C4-2B (cell line): ENCODE results near the gene CASZ1.

ENCODE experiments used
- H3K27ac ChIP-seq: fragments of 450-650 bp; 2 replicates; pipeline ENCODE4 v1.5.1; 2017
- ZFX ChIP-seq: fragments of 450-650 bp; IDR thresholded peaks from 2 replicates; pipeline ENCODE4 v1.6.1; 2017
- TF ChIP-seq, protein P1 (sequence below): fragments of 450-650 bp; conservative IDR thresholded peaks from 2 replicates; pipeline ENCODE4 v1.5.1; 2017; ENCODE audit warnings: mild to moderate bottlenecking

CASZ1 gene

GRCh38 chr1:10722803-10723202, 73.6 kb downstream of the CASZ1 start:
- TF ChIP-seq ZFX = no peak
- TF ChIP-seq, protein P1, sequence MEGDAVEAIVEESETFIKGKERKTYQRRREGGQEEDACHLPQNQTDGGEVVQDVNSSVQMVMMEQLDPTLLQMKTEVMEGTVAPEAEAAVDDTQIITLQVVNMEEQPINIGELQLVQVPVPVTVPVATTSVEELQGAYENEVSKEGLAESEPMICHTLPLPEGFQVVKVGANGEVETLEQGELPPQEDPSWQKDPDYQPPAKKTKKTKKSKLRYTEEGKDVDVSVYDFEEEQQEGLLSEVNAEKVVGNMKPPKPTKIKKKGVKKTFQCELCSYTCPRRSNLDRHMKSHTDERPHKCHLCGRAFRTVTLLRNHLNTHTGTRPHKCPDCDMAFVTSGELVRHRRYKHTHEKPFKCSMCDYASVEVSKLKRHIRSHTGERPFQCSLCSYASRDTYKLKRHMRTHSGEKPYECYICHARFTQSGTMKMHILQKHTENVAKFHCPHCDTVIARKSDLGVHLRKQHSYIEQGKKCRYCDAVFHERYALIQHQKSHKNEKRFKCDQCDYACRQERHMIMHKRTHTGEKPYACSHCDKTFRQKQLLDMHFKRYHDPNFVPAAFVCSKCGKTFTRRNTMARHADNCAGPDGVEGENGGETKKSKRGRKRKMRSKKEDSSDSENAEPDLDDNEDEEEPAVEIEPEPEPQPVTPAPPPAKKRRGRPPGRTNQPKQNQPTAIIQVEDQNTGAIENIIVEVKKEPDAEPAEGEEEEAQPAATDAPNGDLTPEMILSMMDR = no peak
- peak overlapping the region; percentile 92 for H3K27ac ChIP-seq

DNA sequence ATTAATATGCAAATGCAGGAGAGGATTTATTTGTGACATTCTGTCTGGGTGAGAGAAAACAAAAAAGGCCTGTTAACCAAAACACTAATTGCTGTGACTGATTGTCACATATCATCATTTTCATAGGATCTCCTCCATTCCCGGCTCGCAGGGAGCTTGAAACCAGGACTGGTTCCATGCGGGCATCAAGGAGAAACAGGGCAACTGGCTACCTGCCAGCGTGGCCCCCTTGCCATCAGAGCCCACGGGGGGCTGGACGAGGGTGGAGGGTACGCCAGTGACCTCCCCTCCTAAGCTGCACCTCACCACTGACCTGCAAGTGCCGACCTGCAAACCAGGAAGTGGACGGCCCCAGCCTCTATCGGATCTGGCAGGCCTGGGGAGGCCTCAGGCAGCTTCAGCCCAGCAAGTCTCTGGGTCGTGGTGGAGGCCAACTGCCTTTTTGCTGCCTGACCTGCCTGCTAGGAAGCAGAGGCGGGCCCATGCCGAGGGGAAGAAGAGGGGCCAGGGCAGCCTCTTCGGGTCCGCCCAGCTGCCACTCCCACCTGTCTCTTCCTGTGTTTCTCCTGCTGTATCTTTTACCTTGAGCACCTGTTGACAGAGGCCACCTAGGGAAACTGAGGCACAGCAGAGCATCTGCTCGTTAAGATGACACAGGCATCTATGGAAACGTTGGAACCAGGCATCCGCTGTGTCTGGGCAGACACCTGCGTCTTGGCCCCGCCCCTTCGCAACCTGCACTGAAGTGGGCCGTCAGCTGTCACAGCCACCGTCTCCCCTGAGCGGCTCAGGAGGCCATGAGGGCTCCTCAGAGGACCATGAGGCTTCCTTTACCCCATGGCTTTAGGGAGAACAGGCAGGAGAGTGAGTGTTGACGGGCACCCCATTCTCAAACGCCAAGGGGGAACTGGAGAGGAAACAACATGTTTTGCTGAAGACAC, 74.8 kb downstream of the CASZ1 start:
- H3K27ac ChIP-seq = peak overlapping the region; percentile 92; the same call in 1 of the 2 replicates
- TF ChIP-seq, protein P1 = no peak
- TF ChIP-seq ZFX = no peak

DNA sequence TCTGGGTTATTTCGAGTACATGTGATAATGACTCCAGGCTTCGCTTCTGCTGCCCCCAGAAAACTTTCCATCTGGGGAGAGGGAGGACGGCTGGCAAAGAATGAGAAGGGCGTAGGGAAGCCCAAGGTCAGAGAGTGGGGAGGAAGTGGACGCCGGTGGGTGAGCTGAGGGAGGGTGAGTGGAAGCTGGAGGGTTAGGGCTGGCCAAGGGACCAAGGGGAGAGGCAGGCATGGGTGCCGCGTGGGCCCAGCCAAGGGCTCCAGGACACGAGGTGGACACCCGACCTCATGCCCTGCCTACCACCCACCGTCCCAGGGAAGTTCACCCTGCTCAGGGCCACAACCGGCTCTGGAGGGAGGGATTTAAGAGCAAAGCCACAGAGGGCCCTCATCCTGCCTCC, 75.8 kb downstream of the CASZ1 start:
- TF ChIP-seq, protein P1 = no peak
- no peak for TF ChIP-seq ZFX
- H3K27ac ChIP-seq = no peak overlapping the region

DNA sequence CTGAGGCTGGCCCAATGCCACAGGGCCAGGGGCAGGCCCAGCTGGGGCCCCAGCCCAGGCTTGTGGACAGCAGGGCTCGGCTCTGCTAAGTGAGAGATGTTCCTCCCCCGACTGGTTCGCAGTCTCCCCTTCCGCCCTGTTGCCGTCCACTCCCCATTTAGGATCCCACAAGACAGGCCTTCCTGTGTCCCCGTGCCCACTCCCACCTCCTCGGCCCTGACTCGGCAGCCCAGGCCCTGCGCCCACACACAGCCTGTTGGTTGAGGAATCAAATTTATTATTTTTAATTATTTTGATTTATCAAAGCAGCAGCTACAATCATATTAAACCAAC, 78.4 kb downstream of the CASZ1 start:
- H3K27ac ChIP-seq = no peak overlapping the region
- no peak for TF ChIP-seq ZFX

- no peak for TF ChIP-seq ZFX
- TF ChIP-seq, protein P1 = no peak
- H3K27ac ChIP-seq = no peak overlapping the region
These were observed 79.0 kb downstream of the CASZ1 start for GRCh38 chr1:10717296-10718082.

GRCh38 chr1:10716840-10717239, 79.6 kb downstream of the CASZ1 start:
- no peak overlapping the region for H3K27ac ChIP-seq
- TF ChIP-seq, protein P1 = no peak
- no peak for TF ChIP-seq ZFX

DNA sequence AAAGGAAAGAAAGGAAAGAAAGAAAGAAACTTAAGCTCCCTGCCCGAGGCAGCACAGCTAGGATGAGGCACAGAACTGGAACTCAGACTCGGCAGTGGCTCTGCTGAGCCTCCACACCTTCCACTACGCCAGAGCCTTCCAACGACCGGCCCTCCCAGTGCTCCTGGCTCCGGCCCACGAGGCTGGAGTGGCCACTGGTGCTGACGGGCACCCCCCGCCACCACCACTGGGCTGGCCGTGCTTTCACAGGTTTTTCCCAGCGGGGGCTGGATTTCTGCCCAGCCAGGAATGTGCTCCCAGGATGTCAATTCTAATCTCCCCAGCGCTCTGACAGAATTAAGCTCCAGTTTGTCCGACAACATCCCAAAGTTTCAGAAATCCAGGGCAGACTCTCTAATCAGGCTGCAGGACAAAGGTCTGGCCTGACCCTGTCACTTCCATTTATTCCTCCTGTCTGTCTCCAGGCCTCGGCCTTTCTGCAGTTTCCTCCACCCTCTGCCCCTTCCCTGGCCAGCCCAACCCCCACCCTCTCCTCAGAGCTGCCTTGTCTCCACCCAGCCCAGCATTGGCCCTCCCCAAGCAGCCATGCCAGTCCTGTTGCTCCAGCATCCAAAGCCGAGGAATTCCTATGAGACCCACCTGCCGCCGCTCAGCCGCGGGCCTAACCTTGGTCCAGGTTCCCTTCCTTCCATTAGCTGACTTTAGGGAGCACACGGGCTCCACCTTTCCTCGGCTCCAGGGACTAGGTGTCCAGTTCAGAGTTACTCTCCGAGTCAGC, 81.9 kb downstream of the CASZ1 start:
- H3K27ac ChIP-seq = peak overlapping the region; percentile 73
- no peak for TF ChIP-seq ZFX
- TF ChIP-seq, protein P1 = no peak
